Lower leg skin (tissue), 4 donors: ENCODE measurements around the gene IL36A. TPM values are rescaled to one million over a fixed set of nuclear protein-coding genes. Genes with fewer than 3 reads are reported as not detected.

Source experiments
- DNase-seq, 2 donors: peaks; one replicate each; pipeline ENCODE4 v3.0.0-alpha.2; 2019; ENCODE audit warnings: low spot score in 2 of 2
- H3K4me3 ChIP-seq: fragments of 200-600 bp; sonication (generic); 2 replicates; pipeline ENCODE4 v1.5.1; 2017; ENCODE audit warnings: mild to moderate bottlenecking, low read depth; ENCODE audit not compliant: poor library complexity, severe bottlenecking
- CTCF ChIP-seq, 3 donors: fragments of 450-650 bp; IDR thresholded peaks; one replicate each; pipeline ENCODE4 v1.5.1; 2016; ENCODE audit warnings: antibody characterized with exemption in 3 of 3, mild to moderate bottlenecking in 3 of 3, moderate library complexity in 2 of 3
- POLR2A ChIP-seq, 2 donors: fragments of 450-650 bp; IDR thresholded peaks; one replicate each; pipeline ENCODE4 v1.6.1; 2016 to 2017; ENCODE audit warnings: antibody characterized with exemption in 2 of 2, mild to moderate bottlenecking in 1 of 2, moderate library complexity in 1 of 2
- WGBS, 2 donors: methylation state at CpG; one replicate each; pipeline ENCODE4 v1.1.5; 2018; 5-methylcytosine and 5-hydroxymethylcytosine counted together
- intact Hi-C: fragments of 100-400 bp; cut with DNase I; formaldehyde crosslinking; loops from one replicate; pipeline ENCODE4 v1.15.0; 2023; ENCODE audit warnings: low total_unique reads
- total RNA-seq, 4 donors: library from RNA; depleted of rRNA; stranded (reverse); fragments of >200 nt; gene quantifications; one replicate each; pipeline ENCODE4 v1.1.0, GENCODE V29; 2016

IL36A gene
- not detected for total RNA-seq

- no peak for DNase-seq
- H3K4me3 ChIP-seq, result no peak within 1 kb of the TSS
- intact Hi-C loops, result no loop called here
- WGBS, 2 donors, result 78 to 80% methylated on average over 3 of the region's 3 CpGs
- TF ChIP-seq CTCF (IDR thresholded peaks at IDR 0.05) (no peak), POLR2A (IDR thresholded peaks at IDR 0.05) (no peak)
Measured at GRCh38 chr2:113005030-113005509, at the start of gene IL36A. IL36A (plus strand) TSS chr2:113005459; CDS start chr2:113005872, 413 bp downstream.

- intact Hi-C loops, result no loop called here
- no peak for TF ChIP-seq POLR2A (IDR thresholded peaks at IDR 0.05)
- TF ChIP-seq CTCF (IDR thresholded peaks at IDR 0.05), result no peak
- H3K4me3 ChIP-seq, result no peak overlapping the region
- 91 to 94% methylated on average over 3 of the region's 3 CpGs for WGBS, 2 donors
- DNase-seq, result no peak
Measured at GRCh38 chr2:112957511-112957910, 47.7 kb upstream of the IL36A start.

GRCh38 chr2:112958428-112959108 lies 46.7 kb upstream of the IL36A start:
- intact Hi-C loops, result no loop called here
- H3K4me3 ChIP-seq, result no peak overlapping the region
- WGBS, 2 donors, result 50 to 59% methylated on average over 9 of the region's 9 CpGs
- DNase-seq, result peak in 1 of 2 donors; percentile 23
- TF ChIP-seq CTCF (IDR thresholded peaks at IDR 0.05), result no peak
- no peak for TF ChIP-seq POLR2A (IDR thresholded peaks at IDR 0.05)

GRCh38 chr2:112959109-112959812 lies 46.0 kb upstream of the IL36A start:
- intact Hi-C loops, result no loop called here
- TF ChIP-seq CTCF (IDR thresholded peaks at IDR 0.05) (no peak), POLR2A (IDR thresholded peaks at IDR 0.05) (no peak)
- no peak overlapping the region for H3K4me3 ChIP-seq
- 72% methylated on average over 14 of the region's 14 CpGs for WGBS, 2 donors
- DNase-seq, result no peak

- WGBS, 2 donors, result 56 to 83% methylated on average over 2 of the region's 2 CpGs
- H3K4me3 ChIP-seq, result no peak overlapping the region
- no peak for TF ChIP-seq CTCF (IDR thresholded peaks at IDR 0.05)
- no peak for TF ChIP-seq POLR2A (IDR thresholded peaks at IDR 0.05)
- no peak for DNase-seq
- intact Hi-C loops, result no loop called here
Measured at GRCh38 chr2:112960230-112960825, 44.9 kb upstream of the IL36A start.
